ENCODE measurements around the gene HOXC11.

GRCh38 chr12:53997204-53998109 is 24.5 kb downstream of the HOXC11 start:
- TF ChIP-seq POLR2A (IDR thresholded peaks at IDR 0.05; ENCODE audit: extremely low read depth, insufficient read length) (no peak), MYC (IDR thresholded peaks at IDR 0.05; ENCODE audit: low read depth, low read length) (no peak)
- TF ChIP-seq, protein P1, sequence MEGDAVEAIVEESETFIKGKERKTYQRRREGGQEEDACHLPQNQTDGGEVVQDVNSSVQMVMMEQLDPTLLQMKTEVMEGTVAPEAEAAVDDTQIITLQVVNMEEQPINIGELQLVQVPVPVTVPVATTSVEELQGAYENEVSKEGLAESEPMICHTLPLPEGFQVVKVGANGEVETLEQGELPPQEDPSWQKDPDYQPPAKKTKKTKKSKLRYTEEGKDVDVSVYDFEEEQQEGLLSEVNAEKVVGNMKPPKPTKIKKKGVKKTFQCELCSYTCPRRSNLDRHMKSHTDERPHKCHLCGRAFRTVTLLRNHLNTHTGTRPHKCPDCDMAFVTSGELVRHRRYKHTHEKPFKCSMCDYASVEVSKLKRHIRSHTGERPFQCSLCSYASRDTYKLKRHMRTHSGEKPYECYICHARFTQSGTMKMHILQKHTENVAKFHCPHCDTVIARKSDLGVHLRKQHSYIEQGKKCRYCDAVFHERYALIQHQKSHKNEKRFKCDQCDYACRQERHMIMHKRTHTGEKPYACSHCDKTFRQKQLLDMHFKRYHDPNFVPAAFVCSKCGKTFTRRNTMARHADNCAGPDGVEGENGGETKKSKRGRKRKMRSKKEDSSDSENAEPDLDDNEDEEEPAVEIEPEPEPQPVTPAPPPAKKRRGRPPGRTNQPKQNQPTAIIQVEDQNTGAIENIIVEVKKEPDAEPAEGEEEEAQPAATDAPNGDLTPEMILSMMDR (IDR thresholded peaks at IDR 0.05; ENCODE audit: low read depth, low read length) = no peak
